HepG2 (cell line): Measurements from ENCODE around the gene ZBTB46. TPM values are rescaled to one million over a fixed set of nuclear protein-coding genes. Genes with fewer than 3 reads are reported as not detected.

Experiments used
- BHLHE40 ChIP-seq: IDR thresholded peaks from 2 replicates; pipeline ENCODE4 v1.6.1; 2011; ENCODE audit warnings: low read length, improper control_type of control experiment
- FOXC1 ChIP-seq: sonication (generic); formaldehyde crosslinking; IDR thresholded peaks from 2 replicates; pipeline ENCODE4 v1.8.0; 2022; ENCODE audit warnings: mild to moderate bottlenecking, missing genetic modification reagents, borderline replicate concordance
- HDAC1 ChIP-seq: sonication (generic); formaldehyde crosslinking; IDR thresholded peaks from 2 replicates; pipeline ENCODE4 v1.5.1; 2020; ENCODE audit warnings: mild to moderate bottlenecking, missing genetic modification reagents
- HNRNPK ChIP-seq: fragments of 200-400 bp; formaldehyde crosslinking; IDR thresholded peaks from 2 replicates; pipeline ENCODE4 v1.6.1; 2018; ENCODE audit warnings: low read length, low read depth, moderate library complexity, mild to moderate bottlenecking; ENCODE audit not compliant: poor library complexity, severe bottlenecking
- NRL ChIP-seq: sonication (generic); formaldehyde crosslinking; IDR thresholded peaks from 2 replicates; pipeline ENCODE4 v1.5.0; 2020; ENCODE audit warnings: missing genetic modification reagents, mild to moderate bottlenecking, moderate library complexity, borderline replicate concordance
- PHF21A ChIP-seq: sonication (generic); formaldehyde crosslinking; IDR thresholded peaks from 2 replicates; pipeline ENCODE4 v1.5.0; 2020; ENCODE audit warnings: mild to moderate bottlenecking, missing genetic modification reagents
- POGK ChIP-seq: sonication (generic); formaldehyde crosslinking; conservative IDR thresholded peaks from 2 replicates; pipeline ENCODE4 v1.8.0; 2022; ENCODE audit warnings: mild to moderate bottlenecking, moderate library complexity, missing genetic modification reagents
- POGZ ChIP-seq: sonication (generic); formaldehyde crosslinking; IDR thresholded peaks from 2 replicates; pipeline ENCODE4 v1.4.0; 2020; ENCODE audit warnings: mild to moderate bottlenecking, missing genetic modification reagents
- RBFOX2 ChIP-seq: fragments of 200-400 bp; formaldehyde crosslinking; IDR thresholded peaks from 2 replicates; pipeline ENCODE4 v1.6.1; 2017; ENCODE audit warnings: low read depth, mild to moderate bottlenecking, low read length
- SALL1 ChIP-seq: sonication (generic); formaldehyde crosslinking; IDR thresholded peaks from 2 replicates; pipeline ENCODE4 v1.8.0; 2022; ENCODE audit warnings: mild to moderate bottlenecking, missing genetic modification reagents
- SSRP1 ChIP-seq: IDR thresholded peaks from 2 replicates; pipeline ENCODE4 v1.6.1; 2016; ENCODE audit warnings: control low read depth
- TRIM24 ChIP-seq: sonication (generic); formaldehyde crosslinking; IDR thresholded peaks from 2 replicates; pipeline ENCODE4 v1.8.0; 2022; ENCODE audit warnings: mild to moderate bottlenecking, missing genetic modification reagents
- USF2 ChIP-seq, 2 experiments: sonication (generic) in 1 of 2; formaldehyde crosslinking in 1 of 2; IDR thresholded peaks; 2 replicates each; pipeline versions ENCODE4 v1.5.1 to v1.6.1; 2011 to 2020; ENCODE audit warnings: borderline replicate concordance in 1 of 2, low read depth in 1 of 2, low read length in 1 of 2, mild to moderate bottlenecking in 1 of 2, missing genetic modification reagents in 1 of 2, moderate library complexity in 1 of 2
- ZBTB33 ChIP-seq: sonication (generic); formaldehyde crosslinking; IDR thresholded peaks from 2 replicates; pipeline ENCODE4 v1.4.0; 2020; ENCODE audit warnings: missing genetic modification reagents
- ZNF687 ChIP-seq: sonication (generic); formaldehyde crosslinking; IDR thresholded peaks from 2 replicates; pipeline ENCODE4 v1.5.1; 2020; ENCODE audit warnings: mild to moderate bottlenecking, missing genetic modification reagents, moderate library complexity
- ZNF788 ChIP-seq: sonication (generic); formaldehyde crosslinking; IDR thresholded peaks from 2 replicates; pipeline ENCODE4 v1.5.0; 2020; ENCODE audit warnings: mild to moderate bottlenecking, missing genetic modification reagents, borderline replicate concordance
- polyA plus RNA-seq, 8 experiments: library from polyadenylated mRNA; depleted of rRNA in 3 of 8; stranded (reverse) in 7 of 8; unstranded in 1 of 8; fragments of >200 nt; fragmentation: Illumina TruSeq in 4 of 8; extraction: Trizol in 4 of 8; gene quantifications; 2 replicates each; pipeline versions ENCODE4 v1.2.1 to v1.2.3, GENCODE V29; 2011 to 2016; ENCODE audit warnings: low read depth in 4 of 8, missing spikeins in 1 of 8, mixed read lengths in 1 of 8; ENCODE audit not compliant: insufficient read depth in 1 of 8
- total RNA-seq, 5 experiments: library from RNA; depleted of rRNA; stranded (reverse); fragments of >200 nt; fragmentation: Illumina TruSeq; extraction: Trizol; gene quantifications; 2 replicates each; pipeline ENCODE4 v1.2.3, GENCODE V29; 2016; ENCODE audit warnings: low read depth in 1 of 5

Gene ZBTB46
- total and polyA plus RNA-seq, 2 of the 13 experiments (the other 11 are each of a cell fraction or from before 2014, with no cell fraction given) = 1.6 to 13.5 TPM

GRCh38 chr20:63745961-63746731 is 84.9 kb downstream of the ZBTB46 start (continued):
- TF ChIP-seq ZNF687 (CRISPR knock-in tag) (peak; percentile 80), SSRP1 (CRISPR knock-in tag) (peak; percentile 92), ZBTB33 (peak; percentile 85), PHF21A (CRISPR knock-in tag) (no peak), POGK (CRISPR knock-in tag) (no peak), POGZ (CRISPR knock-in tag) (0 out of 2 replicates have a peak, but pooled peaks have one; percentile 24), BHLHE40 (peak; percentile 5; the same call in 1 of the 2 replicates), HDAC1 (CRISPR knock-in tag) (peak; percentile 38; the same call in 1 of the 2 replicates), RBFOX2 (peak; percentile 54), ZNF788 (0 out of 2 replicates have a peak, but pooled peaks have one; percentile 7), SALL1 (CRISPR knock-in tag) (no peak; the same call in 1 of the 2 replicates), FOXC1 (peak; percentile 76), HNRNPK (peak; percentile 6), USF2 (IDR thresholded peaks at IDR 0.05; ENCODE audit: low read depth, low read length) (peak; percentile 56; the same call in 1 of the 2 replicates), USF2 (CRISPR knock-in tag; IDR thresholded peaks at IDR 0.05; ENCODE audit: borderline replicate concordance) (peak; percentile 68; the same call in 1 of the 2 replicates), TRIM24 (no peak), NRL (CRISPR knock-in tag) (peak; percentile 17)
